ENCODE data around the gene CD3E. TPM values are rescaled to one million over a fixed set of nuclear protein-coding genes. Genes with fewer than 3 reads are reported as not detected.
A peak's percentile ranks its signal among the peaks of the same experiment; 100 is the strongest.
"Not testable (repeated sequence)": the region's sequence is repeated elsewhere in the genome, so short reads cannot be mapped to it uniquely, and the experiment has no call there.

The CD3E gene
- polyA plus RNA-seq, 6 donors from 2014 or later = 0.73 to 2.9 (median 1.7) TPM

DNA sequence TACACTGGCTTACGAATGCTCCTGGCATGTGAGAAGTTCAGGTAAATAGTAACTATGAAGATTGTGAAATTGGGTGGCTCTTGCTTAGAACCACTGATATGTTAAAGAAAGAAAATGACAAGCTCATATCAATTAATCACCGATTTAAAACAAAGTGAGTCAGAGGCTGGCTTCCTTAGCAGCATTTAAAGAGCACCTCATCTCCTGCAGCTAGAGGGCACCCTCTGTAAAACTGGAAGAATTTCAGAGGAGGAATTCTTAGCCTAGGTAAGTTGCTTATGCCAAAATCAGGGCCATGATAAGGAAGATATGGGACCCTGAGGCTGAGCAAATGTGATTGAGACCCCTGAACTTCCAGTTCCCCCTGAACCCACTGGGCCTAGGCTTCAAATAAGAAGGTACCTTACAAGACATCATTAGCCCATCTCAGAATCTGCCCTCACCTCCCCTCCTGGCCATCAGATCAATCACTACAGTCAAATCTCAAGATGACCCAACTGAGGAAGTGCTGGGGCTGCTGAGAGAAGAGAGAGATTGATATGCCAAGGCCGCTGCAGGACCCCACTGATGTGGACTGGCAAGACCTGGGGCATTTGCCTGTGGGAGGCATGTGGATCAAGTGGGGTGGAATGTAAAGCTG lies 8.6 kb upstream of the CD3E start:
- no peaks in the 10 kb centered on the region for H3K36me3 Mint-ChIP-seq
- peaks cover 0 to 3% (median 3%) of the 10 kb centered on the region in 3 donors for H3K4me1 Mint-ChIP-seq
- H3K4me3 Mint-ChIP-seq = no peak overlapping the region
- no peak for DNase-seq
- peaks cover 20 to 24% (median 21%) of the 10 kb centered on the region in 3 donors for H3K27me3 Mint-ChIP-seq
- no peaks in the 10 kb centered on the region for H3K9me3 Mint-ChIP-seq
- peak in 1 of 2 donors; percentile 35 for ATAC-seq (ENCODE audit: low read depth in 2 of 2)
- H3K27ac Mint-ChIP-seq = no peak overlapping the region

GRCh38 chr11:118301600-118302195 lies 2.8 kb upstream of the CD3E start:
- H3K27ac Mint-ChIP-seq = no peak overlapping the region
- ATAC-seq (ENCODE audit: low read depth in 2 of 2) = no peak
- H3K27me3 Mint-ChIP-seq = peaks cover 4 to 14% (median 9%) of the 10 kb centered on the region in 3 donors
- no peaks in the 10 kb centered on the region for H3K36me3 Mint-ChIP-seq
- peaks cover 0 to 13% (median 6%) of the 10 kb centered on the region in 3 donors for H3K4me1 Mint-ChIP-seq
- no peak for DNase-seq
- no peaks in the 10 kb centered on the region for H3K9me3 Mint-ChIP-seq
- H3K4me3 Mint-ChIP-seq = no peak overlapping the region

DNA sequence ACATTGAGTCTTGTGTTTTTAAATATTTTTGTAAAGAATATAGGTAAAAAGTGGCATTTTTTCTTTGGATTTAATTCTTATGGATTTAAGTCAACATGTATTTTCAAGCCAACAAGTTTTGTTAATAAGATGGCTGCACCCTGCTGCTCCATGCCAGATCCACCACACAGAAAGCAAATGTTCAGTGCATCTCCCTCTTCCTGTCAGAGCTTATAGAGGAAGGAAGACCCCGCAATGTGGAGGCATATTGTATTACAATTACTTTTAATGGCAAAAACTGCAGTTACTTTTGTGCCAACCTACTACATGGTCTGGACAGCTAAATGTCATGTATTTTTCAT lies 333 bp upstream of the CD3E start:
- no peak for DNase-seq
- ATAC-seq (ENCODE audit: low read depth in 2 of 2) = no peak
- no peak overlapping the region for H3K4me3 Mint-ChIP-seq
- H3K27me3 Mint-ChIP-seq = peaks cover 3 to 14% (median 9%) of the 10 kb centered on the region in 3 donors
- H3K4me1 Mint-ChIP-seq = peaks cover 0 to 13% (median 6%) of the 10 kb centered on the region in 3 donors
- no peak overlapping the region for H3K27ac Mint-ChIP-seq
- H3K9me3 Mint-ChIP-seq = no peaks in the 10 kb centered on the region
- no peaks in the 10 kb centered on the region for H3K36me3 Mint-ChIP-seq

DNA sequence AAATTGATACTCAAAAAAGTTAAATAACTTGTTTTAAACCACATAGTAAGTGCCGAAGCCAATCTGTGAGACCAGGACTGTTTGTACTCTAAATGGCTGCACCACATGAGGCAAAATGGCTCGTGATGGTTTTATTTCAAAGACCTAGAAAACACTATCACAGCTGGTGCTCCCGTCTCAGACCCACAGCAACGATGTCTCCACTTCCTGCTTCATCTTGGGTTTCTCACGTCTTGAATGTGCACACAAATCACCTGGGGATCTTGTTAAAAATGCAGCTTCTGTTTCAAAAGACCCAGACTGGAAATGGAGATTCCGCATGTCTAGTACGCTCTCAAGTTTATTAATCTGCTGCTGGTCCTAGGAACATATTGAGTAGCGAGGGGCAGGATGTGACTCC lies 1.2 kb downstream of the CD3E start:
- no peaks in the 10 kb centered on the region for H3K36me3 Mint-ChIP-seq

GRCh38 chr11:118306556-118306955 lies 2.0 kb downstream of the CD3E start:
- H3K4me3 Mint-ChIP-seq = no peak overlapping the region
- DNase-seq (no peak), ATAC-seq (ENCODE audit: low read depth in 2 of 2) (no peak)
- H3K4me1 Mint-ChIP-seq = peaks cover 0 to 13% (median 6%) of the 10 kb centered on the region in 3 donors
- no peaks in the 10 kb centered on the region for H3K9me3 Mint-ChIP-seq
- no peaks in the 10 kb centered on the region for H3K36me3 Mint-ChIP-seq
- peaks cover 0 to 14% (median 9%) of the 10 kb centered on the region in 3 donors for H3K27me3 Mint-ChIP-seq
- H3K27ac Mint-ChIP-seq = no peak overlapping the region

More for the DNA sequence above, 1.2 kb downstream of the CD3E start:
- ATAC-seq (ENCODE audit: low read depth in 2 of 2) (no peak), DNase-seq (no peak)
- Mint-ChIP-seq H3K4me1 (peaks cover 0 to 13% (median 6%) of the 10 kb centered on the region in 3 donors), H3K4me3 (no peak overlapping the region), H3K27ac (no peak overlapping the region), H3K9me3 (no peaks in the 10 kb centered on the region), H3K27me3 (peaks cover 0 to 14% (median 9%) of the 10 kb centered on the region in 3 donors)

DNA sequence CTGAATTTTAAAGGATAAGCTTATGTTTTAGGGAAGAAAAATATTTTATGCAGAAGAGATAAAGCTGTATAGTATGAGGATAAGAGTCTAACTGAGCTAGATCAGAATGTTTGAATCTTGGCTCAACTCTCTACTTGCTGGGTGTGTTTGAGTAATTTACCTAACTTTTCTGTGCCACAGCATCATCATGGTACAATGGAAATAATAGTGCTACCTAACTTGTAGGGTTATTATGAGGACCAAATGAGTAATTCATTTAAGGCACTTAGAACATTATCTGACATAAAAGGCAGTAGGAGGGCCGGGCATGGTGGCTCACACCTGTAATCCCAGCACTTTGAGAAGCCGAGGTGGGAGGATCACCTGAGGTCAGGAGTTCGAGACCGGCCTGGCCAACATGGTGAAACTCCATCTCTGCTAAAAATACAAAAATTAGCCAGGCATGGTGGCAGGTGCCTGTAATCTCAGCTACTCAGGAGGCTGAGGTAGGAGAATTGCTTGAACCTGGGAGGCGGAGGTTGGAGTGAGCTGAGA lies 4.5 kb downstream of the CD3E start:
- not testable (repeated sequence) for H3K27me3 Mint-ChIP-seq; H3K4me3 Mint-ChIP-seq; H3K9me3 Mint-ChIP-seq; H3K36me3 Mint-ChIP-seq; DNase-seq; ATAC-seq (ENCODE audit: low read depth in 2 of 2)
- peaks cover 6 to 22% (median 15%) of the 10 kb centered on the region in 3 donors for H3K4me1 Mint-ChIP-seq
- H3K27ac Mint-ChIP-seq = peak overlapping the region in 2 of 6 donors; percentile 36 to 47

DNA sequence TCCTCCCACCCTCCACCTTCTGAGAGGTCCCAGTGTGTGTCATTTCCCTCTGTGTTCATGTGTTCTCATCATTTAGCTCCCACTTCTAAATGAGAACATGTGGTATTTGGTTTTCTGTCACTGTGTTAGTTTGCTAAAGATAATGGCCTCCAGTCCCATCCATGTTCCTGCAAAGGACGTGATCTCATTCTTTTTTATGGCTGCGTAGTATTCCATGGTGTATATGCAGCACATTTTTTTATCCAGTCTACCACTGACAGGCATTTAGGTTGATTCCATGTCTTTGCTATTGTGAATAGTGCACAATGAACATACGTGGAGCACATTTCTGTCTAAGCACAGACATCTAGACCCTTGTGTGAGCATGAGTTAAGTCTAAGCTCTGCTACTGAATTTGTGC lies 5.7 kb downstream of the CD3E start:
- Mint-ChIP-seq H3K4me1 (peaks cover 6 to 16% (median 14%) of the 10 kb centered on the region in 3 donors), H3K27me3 (peaks cover 0 to 5% (median 0%) of the 10 kb centered on the region in 3 donors), H3K36me3 (no peaks in the 10 kb centered on the region), H3K9me3 (no peaks in the 10 kb centered on the region), H3K27ac (no peak overlapping the region), H3K4me3 (no peak overlapping the region)
- ATAC-seq (ENCODE audit: low read depth in 2 of 2) = no peak
- DNase-seq = no peak

GRCh38 chr11:118310781-118311485 lies 6.4 kb downstream of the CD3E start:
- Mint-ChIP-seq H3K4me3 (no peak overlapping the region), H3K9me3 (no peaks in the 10 kb centered on the region), H3K27me3 (peaks cover 0 to 2% (median 0%) of the 10 kb centered on the region in 3 donors), H3K27ac (no peak overlapping the region), H3K36me3 (no peaks in the 10 kb centered on the region), H3K4me1 (peaks cover 13 to 21% (median 20%) of the 10 kb centered on the region in 3 donors)
- DNase-seq = no peak
- ATAC-seq (ENCODE audit: low read depth in 2 of 2) = no peak

- no peak for ATAC-seq (ENCODE audit: low read depth in 2 of 2)
- DNase-seq = no peak
- Mint-ChIP-seq H3K36me3 (no peaks in the 10 kb centered on the region), H3K4me3 (no peak overlapping the region), H3K9me3 (no peaks in the 10 kb centered on the region), H3K27ac (no peak overlapping the region), H3K27me3 (no peaks in the 10 kb centered on the region), H3K4me1 (peaks cover 19 to 27% (median 24%) of the 10 kb centered on the region in 3 donors)
These were observed 7.0 kb downstream of the CD3E start for GRCh38 chr11:118311518-118311917.

GRCh38 chr11:118312328-118312727 lies 7.8 kb downstream of the CD3E start:
- Mint-ChIP-seq H3K4me3 (peak overlapping the region in 1 of 8 donors; percentile 42), H3K4me1 (peaks cover 27 to 35% (median 32%) of the 10 kb centered on the region in 3 donors)
- no peak for ATAC-seq (ENCODE audit: low read depth in 2 of 2)

GRCh38 chr11:118313242-118313641 lies 8.7 kb downstream of the CD3E start:
- no peak overlapping the region for H3K4me3 Mint-ChIP-seq
- no peaks in the 10 kb centered on the region for H3K36me3 Mint-ChIP-seq
- no peaks in the 10 kb centered on the region for H3K9me3 Mint-ChIP-seq
- peak overlapping the region in 1 of 6 donors; percentile 5 for H3K27ac Mint-ChIP-seq
- peaks cover 28 to 44% (median 34%) of the 10 kb centered on the region in 3 donors for H3K4me1 Mint-ChIP-seq
- DNase-seq = no peak
- no peaks in the 10 kb centered on the region for H3K27me3 Mint-ChIP-seq
- no peak for ATAC-seq (ENCODE audit: low read depth in 2 of 2)

More at GRCh38 chr11:118312328-118312727, 7.8 kb downstream of the CD3E start:
- no peak for DNase-seq
- H3K27ac Mint-ChIP-seq = peak overlapping the region in 1 of 6 donors; percentile 49
- H3K36me3 Mint-ChIP-seq = no peaks in the 10 kb centered on the region
- no peaks in the 10 kb centered on the region for H3K9me3 Mint-ChIP-seq
- H3K27me3 Mint-ChIP-seq = no peaks in the 10 kb centered on the region

GRCh38 chr11:118314988-118315411 lies 10.5 kb downstream of the CD3E start:
- no peaks in the 10 kb centered on the region for H3K27me3 Mint-ChIP-seq

DNA sequence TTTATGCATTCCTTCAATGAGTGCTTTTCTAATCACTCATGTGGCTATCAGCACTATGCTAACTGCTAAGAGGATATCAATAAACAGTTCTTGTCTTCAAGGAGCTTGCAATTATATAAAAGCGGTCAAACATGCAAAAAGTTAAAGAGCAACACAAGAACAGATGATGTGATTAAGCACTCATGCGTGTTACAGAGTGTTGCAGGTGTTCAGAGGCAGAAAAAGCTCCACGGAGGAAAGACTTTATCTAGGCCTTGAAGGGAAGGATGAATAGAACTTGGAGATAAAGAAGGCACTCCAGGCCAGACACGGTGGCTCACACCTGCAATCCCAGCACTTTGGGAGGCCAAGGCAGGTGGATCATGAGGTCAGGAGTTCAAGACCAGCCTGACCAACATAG lies 13.6 kb downstream of the CD3E start:
- Mint-ChIP-seq H3K9me3 (peaks cover 0 to 2% (median 0%) of the 10 kb centered on the region in 7 donors), H3K4me3 (no peak overlapping the region), H3K4me1 (peaks cover 50 to 87% (median 63%) of the 10 kb centered on the region in 3 donors), H3K36me3 (peaks cover 0 to 4% of the 10 kb centered on the region in 2 donors), H3K27ac (peak overlapping the region in 1 of 6 donors; percentile 21), H3K27me3 (no peaks in the 10 kb centered on the region)
- no peak for DNase-seq
- no peak for ATAC-seq (ENCODE audit: low read depth in 2 of 2)

More at GRCh38 chr11:118314988-118315411, 10.5 kb downstream of the CD3E start:
- ATAC-seq (ENCODE audit: low read depth in 2 of 2) = no peak
- Mint-ChIP-seq H3K36me3 (no peaks in the 10 kb centered on the region), H3K9me3 (peaks cover 0 to 2% (median 0%) of the 10 kb centered on the region in 7 donors), H3K4me1 (peaks cover 38 to 62% (median 46%) of the 10 kb centered on the region in 3 donors), H3K4me3 (peak overlapping the region in 1 of 8 donors; percentile 83), H3K27ac (peak overlapping the region in 2 of 6 donors; percentile 28 to 93)
- no peak for DNase-seq

Data from naive B cell (primary cell).